GM21515 (cell line): ENCODE measurements around the gene LILRB2.
"Not testable (repeated sequence)": the region's sequence is repeated elsewhere in the genome, so short reads cannot be mapped to it uniquely, and the experiment has no call there.

ENCODE experiments used
- ATAC-seq: cut with Tn5 transposase; IDR thresholded peaks from one replicate; pipeline ENCODE4 v1.9.1; 2021; ENCODE audit not compliant: unreplicated experiment

Gene LILRB2

DNA sequence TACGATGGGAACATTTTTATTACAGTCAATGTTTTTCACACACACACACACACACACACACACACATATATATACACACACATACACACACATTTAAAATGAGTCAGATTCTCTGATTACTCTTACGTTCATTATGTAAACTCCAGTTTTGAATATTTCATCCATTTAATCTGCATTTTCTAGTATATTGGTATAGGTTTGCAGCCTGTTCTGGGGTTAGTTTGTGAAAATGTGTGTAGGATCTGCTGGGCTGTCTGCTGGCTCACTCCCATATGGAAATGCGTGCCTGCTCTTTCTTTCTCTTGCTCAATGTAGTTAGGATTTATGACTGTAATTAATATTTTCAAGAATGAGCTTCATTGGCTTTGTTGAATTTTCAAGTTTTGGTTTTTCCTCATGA, 7.1 kb downstream of the LILRB2 start:
- ATAC-seq = no peak

- not testable (repeated sequence) for ATAC-seq
Measured at GRCh38 chr19:54272181-54272580, 8.7 kb downstream of the LILRB2 start.

DNA sequence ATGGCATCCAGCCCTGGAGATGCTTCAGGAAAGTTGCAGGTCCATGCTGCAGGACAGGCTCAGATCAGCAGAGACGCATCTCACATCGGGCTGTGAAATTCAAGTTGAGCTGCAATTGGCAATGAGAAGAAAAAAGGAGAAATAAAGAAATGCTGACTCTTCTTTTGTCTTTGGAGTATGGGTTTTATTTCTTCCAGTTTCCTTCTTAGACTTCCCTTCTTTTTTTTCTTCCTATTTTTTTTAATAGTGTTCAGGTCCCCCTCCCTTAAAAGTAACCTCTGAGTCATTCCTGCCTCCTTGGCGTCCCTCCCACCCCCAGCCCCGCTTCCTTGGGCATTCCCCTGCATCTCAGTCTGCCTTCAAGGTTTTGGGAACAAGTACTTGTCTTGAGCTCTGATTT, 9.3 kb downstream of the LILRB2 start:
- not testable (repeated sequence) for ATAC-seq

DNA sequence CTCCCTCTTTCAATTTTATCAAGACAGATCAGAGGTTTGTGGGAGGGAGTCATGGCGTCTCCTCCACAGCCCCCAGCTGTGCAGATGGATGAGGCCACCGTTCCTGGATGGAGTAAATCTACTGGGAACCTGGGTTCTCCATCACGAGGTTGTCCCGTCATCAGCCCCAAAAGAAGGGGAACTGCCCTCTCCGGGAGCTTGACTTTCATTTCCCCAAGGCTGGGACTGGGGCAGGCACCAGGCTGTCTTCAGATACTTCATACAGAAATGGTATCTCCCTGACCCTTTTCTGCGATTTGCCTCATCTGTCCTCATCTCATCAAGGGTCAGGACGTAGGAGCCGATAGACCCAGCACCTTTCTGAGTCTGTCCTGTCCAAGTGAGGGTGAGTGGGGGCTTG, 9.8 kb downstream of the LILRB2 start:
- ATAC-seq = no peak

- ATAC-seq = no peak
Measured at GRCh38 chr19:54268936-54269335, 12.0 kb downstream of the LILRB2 start.

GRCh38 chr19:54266133-54266532, 14.8 kb downstream of the LILRB2 start:
- no peak for ATAC-seq

DNA sequence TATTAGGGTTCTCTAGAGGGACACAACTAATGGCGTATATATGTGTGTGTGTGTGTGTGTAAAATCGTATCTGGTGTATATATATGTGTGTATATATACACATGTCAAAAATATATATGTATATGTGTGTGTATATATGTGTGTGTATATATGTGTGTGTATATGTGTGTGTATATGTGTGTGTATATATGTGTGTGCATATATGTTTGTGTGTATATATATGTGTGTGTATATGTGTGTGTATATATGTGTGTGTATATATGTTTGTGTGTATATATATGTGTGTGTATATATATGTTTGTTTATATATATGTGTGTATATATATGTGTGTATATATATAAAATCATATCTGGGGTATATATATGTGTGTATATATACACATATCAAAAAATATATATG, 18.4 kb downstream of the LILRB2 start:
- ATAC-seq = no peak

GRCh38 chr19:54262066-54262465, 18.8 kb downstream of the LILRB2 start:
- ATAC-seq = no peak

DNA sequence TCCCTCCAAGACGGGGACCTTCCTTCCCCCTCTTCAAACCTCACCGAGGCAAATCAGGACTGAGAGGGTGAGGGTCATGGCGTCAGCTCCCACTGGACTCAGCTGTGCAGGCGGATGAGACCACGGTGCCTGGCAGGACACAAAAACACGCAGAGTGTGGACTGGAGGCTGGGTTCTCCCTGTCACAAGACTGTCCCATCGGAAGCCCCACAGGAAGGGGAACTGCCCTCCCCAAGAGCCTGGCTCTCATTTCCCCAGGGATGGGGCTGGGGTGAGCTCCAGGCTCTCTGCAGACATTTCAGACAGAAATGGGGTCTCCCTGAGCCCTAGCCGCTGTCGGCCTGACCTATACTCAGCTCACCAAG, 23.8 kb downstream of the LILRB2 start, which contains the start of gene LILRB5:
Gene LILRB5 (minus strand): TSS at position 158 of the 365 bp plus-strand sequence. CDS start 80 bp downstream, at position 78.
- ATAC-seq = no peak

DNA sequence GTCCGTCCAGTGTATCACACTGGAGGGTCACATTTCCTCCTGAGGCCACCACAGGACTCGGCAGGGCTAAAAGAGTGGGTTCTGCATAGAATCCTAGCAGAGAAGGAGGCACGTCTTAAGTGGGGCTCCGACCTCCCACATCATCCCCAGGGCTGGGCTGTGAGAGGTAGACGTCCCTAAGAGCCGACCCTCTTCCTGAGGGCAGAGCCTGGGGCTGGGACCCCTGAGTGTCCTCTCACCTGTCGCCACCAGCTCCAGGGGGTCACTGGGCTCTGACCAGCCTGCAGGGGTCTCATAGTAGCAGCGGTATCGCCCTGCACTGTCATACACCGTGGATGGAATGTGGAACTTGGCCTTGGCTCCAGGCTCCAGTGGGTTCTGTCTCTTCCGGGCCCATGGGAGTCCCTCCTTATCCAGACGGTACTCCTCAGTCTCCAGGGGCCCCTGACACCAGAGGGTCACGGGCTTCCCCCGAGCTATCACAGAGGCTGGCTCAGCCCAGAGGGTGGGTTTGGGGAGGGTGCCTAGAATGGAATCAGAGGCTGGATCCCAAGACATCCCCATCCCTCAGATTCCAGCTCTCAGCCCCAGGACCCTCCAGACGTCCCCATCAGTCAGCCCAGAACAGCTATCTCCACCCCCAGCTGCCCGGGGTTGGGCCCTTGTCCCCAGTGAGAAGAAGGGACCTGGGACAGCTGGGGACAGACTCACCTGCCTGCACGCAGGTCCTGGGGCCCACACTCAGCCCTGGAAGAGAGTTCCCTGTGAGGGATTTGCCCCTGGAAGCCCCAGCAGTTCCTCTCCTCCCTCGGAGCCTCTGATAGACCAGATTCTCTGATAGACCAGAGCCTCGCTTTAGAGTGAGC, 24.4 kb downstream of the LILRB2 start:
- no peak for ATAC-seq

DNA sequence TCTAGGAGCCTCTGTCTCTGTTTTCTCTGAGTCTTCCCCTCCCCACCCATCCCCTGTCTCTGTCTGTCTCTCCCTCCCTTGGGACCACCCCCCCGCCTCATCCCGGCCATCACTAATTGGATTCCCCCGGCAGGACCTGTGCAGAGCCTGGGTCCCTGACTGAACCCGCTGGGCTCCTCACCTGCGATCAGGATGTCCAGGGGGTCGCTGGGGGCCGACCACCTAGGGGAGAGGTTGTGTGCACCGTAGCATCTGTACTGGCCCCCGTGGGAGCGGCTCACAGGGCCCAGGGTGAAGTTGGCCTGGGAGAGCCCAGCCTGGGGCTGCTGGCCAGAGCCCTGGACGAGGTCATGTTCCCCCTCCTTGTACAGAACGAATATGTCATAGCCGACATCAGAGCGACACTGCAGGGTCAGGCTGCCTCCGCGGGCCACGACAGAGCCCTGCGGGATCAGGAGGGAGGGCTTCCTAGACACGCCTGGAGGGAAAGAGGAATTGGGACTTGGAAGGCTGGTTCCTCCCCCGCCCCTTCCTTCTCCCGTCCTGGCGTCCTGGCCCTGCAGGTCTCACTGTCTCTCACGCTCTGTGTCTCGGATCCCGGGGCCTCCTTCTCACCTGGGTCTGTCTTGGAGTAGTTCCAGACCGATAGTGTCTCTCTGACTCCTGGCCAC, 25.7 kb downstream of the LILRB2 start:
- no peak for ATAC-seq

- no peak for ATAC-seq
Measured at GRCh38 chr19:54254195-54254906, 26.6 kb downstream of the LILRB2 start.

DNA sequence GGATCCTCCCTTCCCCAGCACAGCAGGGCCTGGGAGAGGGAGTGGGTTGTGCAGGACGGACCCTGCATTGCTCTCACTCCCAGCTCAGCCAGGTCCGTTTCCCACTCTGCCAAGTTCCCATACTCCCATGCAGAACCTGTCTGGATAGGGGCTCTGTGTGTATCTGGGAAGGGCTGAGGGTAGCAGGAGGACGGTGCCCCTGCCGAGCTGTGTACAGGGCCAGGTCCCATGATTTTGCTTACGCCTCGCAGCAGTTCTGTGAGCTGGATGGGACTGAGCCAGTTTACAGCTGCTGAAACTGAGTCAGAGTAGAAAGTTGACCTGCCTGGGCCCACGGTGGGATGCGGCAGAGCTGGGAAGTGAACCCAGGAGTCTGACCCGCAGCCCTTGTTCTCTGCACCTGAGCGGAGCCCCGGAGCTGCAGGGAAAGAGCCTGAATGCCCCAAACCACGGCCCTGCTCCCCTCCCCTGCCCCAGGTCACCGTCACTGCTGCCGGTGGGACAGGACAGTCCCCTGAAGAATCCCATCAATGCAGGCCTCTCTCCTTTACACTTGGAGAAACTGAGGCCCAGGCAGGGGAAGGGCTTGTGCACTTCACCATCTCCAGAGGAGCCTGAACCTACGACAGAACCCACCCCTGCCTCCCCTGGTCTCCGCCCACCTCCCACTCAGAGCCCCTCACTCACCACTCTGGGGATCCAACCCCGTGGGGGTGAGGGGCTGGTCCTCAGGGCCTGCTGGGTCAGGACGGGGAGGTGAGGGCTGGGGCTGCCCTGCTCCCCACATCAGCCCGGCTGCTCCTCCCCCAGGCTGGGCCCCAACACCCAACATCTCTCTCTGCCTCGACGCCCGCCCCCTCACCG, 27.3 kb downstream of the LILRB2 start:
- ATAC-seq = no peak

- ATAC-seq = no peak
Measured at GRCh38 chr19:54252845-54253244, 28.1 kb downstream of the LILRB2 start.

GRCh38 chr19:54252243-54252642, 28.7 kb downstream of the LILRB2 start:
- ATAC-seq = no peak

- no peak for ATAC-seq
Measured at GRCh38 chr19:54248016-54248601, 32.8 kb downstream of the LILRB2 start.

- no peak for ATAC-seq
Measured at GRCh38 chr19:54247106-54247930, 33.6 kb downstream of the LILRB2 start.

GRCh38 chr19:54245936-54246335, 35.0 kb downstream of the LILRB2 start:
- ATAC-seq = no peak

DNA sequence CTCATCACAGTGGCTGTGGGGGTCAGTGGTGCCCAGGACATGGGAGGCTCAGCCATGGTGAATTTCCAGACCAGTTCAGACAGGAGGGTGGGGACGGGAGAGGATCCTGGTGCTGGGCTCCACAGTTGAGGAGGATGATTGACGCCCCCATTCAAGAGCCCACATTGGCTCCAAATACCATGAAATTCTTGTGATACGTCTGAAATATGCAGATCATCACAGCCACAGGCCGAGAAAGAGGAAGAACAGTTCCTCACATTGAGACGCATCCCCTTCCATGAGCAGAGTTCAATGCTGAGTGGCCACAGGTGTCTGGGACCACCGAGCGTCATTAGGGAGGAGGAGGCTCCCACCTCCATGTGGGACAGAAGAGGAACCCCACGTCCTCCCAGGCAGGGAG, 37.1 kb downstream of the LILRB2 start:
- not testable (repeated sequence) for ATAC-seq
